GM12878 (cell line): ENCODE results near the gene PRPS2. TPM values are rescaled to one million over a fixed set of nuclear protein-coding genes. Genes with fewer than 3 reads are reported as not detected.

Experiments used
- ATAC-seq: fragments of 200-7000 bp; cut with Tn5 transposase; 3 replicates; pipeline ENCODE4 v1.9.1; 2020; ENCODE audit warnings: mild to moderate bottlenecking, moderate library complexity
- BruUV-seq: library from RNA; stranded (reverse); fragments of 400-500 nt; replicated peaks from 2 replicates; lab custom pipeline; 2021; lab: Mats Ljungman, UMichigan
- CTCF ChIA-PET: fragments of 300-600 bp; sonication (Branson Sonifier 250); formaldehyde crosslinking; extraction: SDS; loops from one replicate; lab custom pipeline; 2021; ENCODE audit warnings: inconsistent platforms; lab: Yijun Ruan, JAX
- POLR2A ChIA-PET: fragments of 350-600 bp; formaldehyde crosslinking; extraction: SDS; loops from one replicate; lab custom pipeline; 2021; ENCODE audit warnings: inconsistent platforms; lab: Charles Lee
- RAD21 ChIA-PET: fragments of 300-600 bp; sonication (Branson Sonifier 250); formaldehyde crosslinking; loops from one replicate; lab custom pipeline; 2023; ENCODE audit warnings: antibody characterized with exemption; ENCODE audit not compliant: unreplicated experiment; lab: Charles Lee
- SMC1A ChIA-PET: fragments of 300-600 bp; sonication (Branson Sonifier 250); formaldehyde crosslinking; loops from one replicate; lab custom pipeline; 2023; ENCODE audit not compliant: unreplicated experiment, uncharacterized antibody; lab: Charles Lee
- DNase-seq: peaks from one replicate; pipeline ENCODE4 v3.0.0-alpha.2; 2011; ENCODE audit warnings: low read depth, low spot score
- FAIRE-seq: peaks from 3 replicates; lab custom pipeline; 2011; peaks lifted over from hg19 to GRCh38; lab: Jason Lieb, UNC
- H2AFZ ChIP-seq: 2 replicates; pipeline ENCODE4 v1.6.0; 2011; ENCODE audit warnings: low read depth, low read length, control low read depth; ENCODE audit not compliant: control insufficient read depth
- H3K27ac ChIP-seq: 2 replicates; pipeline ENCODE4 v1.5.1; 2011; ENCODE audit warnings: control low read depth; ENCODE audit not compliant: control insufficient read depth, insufficient read depth
- H3K27me3 ChIP-seq, 2 experiments: replicated peaks in 1 of 2; 2 replicates each; pipeline versions ENCODE4 v1.6.0 to v1.6.1; 2011; ENCODE audit warnings: low read length in 1 of 2; ENCODE audit not compliant: control insufficient read depth in 2 of 2, insufficient read depth in 2 of 2
- H3K36me3 ChIP-seq, 2 experiments: 2 replicates each; pipeline ENCODE4 v1.5.1; 2011; ENCODE audit warnings: low read length in 1 of 2; ENCODE audit not compliant: control insufficient read depth in 2 of 2, insufficient read depth in 2 of 2
- H3K4me1 ChIP-seq: 2 replicates; pipeline ENCODE4 v1.6.1; 2011; ENCODE audit warnings: mild to moderate bottlenecking, low read length, moderate library complexity, mixed read lengths; ENCODE audit not compliant: control insufficient read depth, insufficient read depth
- H3K4me2 ChIP-seq: 2 replicates; pipeline ENCODE4 v1.6.0; 2011; ENCODE audit warnings: control low read depth; ENCODE audit not compliant: control insufficient read depth, insufficient read depth
- H3K4me3 ChIP-seq: fragments of 200-600 bp; sonication (generic); 2 replicates; pipeline ENCODE4 v1.5.1; 2016
- H3K79me2 ChIP-seq: 2 replicates; pipeline ENCODE4 v1.6.0; 2011; ENCODE audit warnings: low read length; ENCODE audit not compliant: control insufficient read depth, insufficient read depth
- H3K9ac ChIP-seq: 2 replicates; pipeline ENCODE4 v1.8.0; 2011; ENCODE audit warnings: low read length, control low read depth, mixed read lengths; ENCODE audit not compliant: control insufficient read depth, insufficient read depth
- H3K9me3 ChIP-seq: replicated peaks from 3 replicates; pipeline ENCODE4 v1.5.1; 2011; ENCODE audit warnings: mild to moderate bottlenecking, low read length; ENCODE audit not compliant: control insufficient read depth, insufficient read depth
- H4K20me1 ChIP-seq: 2 replicates; pipeline ENCODE4 v1.6.0; 2011; ENCODE audit not compliant: control insufficient read depth, insufficient read depth
- CBX5 ChIP-seq: sonication (generic); IDR thresholded peaks from 2 replicates; pipeline ENCODE4 v1.6.1; 2016; ENCODE audit warnings: low read depth, moderate library complexity, mild to moderate bottlenecking, inconsistent platforms
- ESRRA ChIP-seq: IDR thresholded peaks from 2 replicates; pipeline ENCODE4 v1.6.1; 2012; ENCODE audit warnings: mild to moderate bottlenecking, low read length, improper control_type of control experiment
- FOXK2 ChIP-seq: fragments of 450-650 bp; IDR thresholded peaks from 2 replicates; pipeline ENCODE4 v1.6.1; 2017; ENCODE audit warnings: mild to moderate bottlenecking, moderate library complexity
- KLF5 ChIP-seq: fragments of 450-650 bp; IDR thresholded peaks from 2 replicates; pipeline ENCODE4 v1.6.1; 2014; ENCODE audit warnings: mild to moderate bottlenecking; ENCODE audit not compliant: partially characterized antibody
- MEF2B ChIP-seq: fragments of 450-650 bp; IDR thresholded peaks from 2 replicates; pipeline ENCODE4 v1.6.1; 2018; ENCODE audit warnings: mild to moderate bottlenecking, moderate library complexity; ENCODE audit not compliant: partially characterized antibody, poor library complexity, severe bottlenecking
- NFXL1 ChIP-seq: fragments of 450-650 bp; IDR thresholded peaks from 2 replicates; pipeline ENCODE4 v1.6.1; 2017; ENCODE audit warnings: antibody characterized with exemption, mild to moderate bottlenecking, borderline replicate concordance
- SRF ChIP-seq, 2 experiments: IDR thresholded peaks; 2 replicates each; pipeline ENCODE4 v1.6.1; 2011; ENCODE audit warnings: low read depth in 2 of 2, low read length in 2 of 2, mild to moderate bottlenecking in 1 of 2, moderate library complexity in 1 of 2
- YBX1 ChIP-seq: fragments of 450-650 bp; IDR thresholded peaks from 2 replicates; pipeline ENCODE4 v1.6.1; 2016; ENCODE audit warnings: antibody characterized with exemption
- WGBS: methylation state at CpG from one replicate; pipeline ENCODE4 v1.1.6; 2016; ENCODE audit warnings: low lambda C conversion rate; ENCODE audit not compliant: insufficient replicate concordance, insufficient coverage; ENCODE audit errors: missing lambda C conversion rate; 5-methylcytosine and 5-hydroxymethylcytosine counted together
- in situ Hi-C: fragments of 300-500 bp; cut with MboI; formaldehyde crosslinking; loops from 9 replicates; pipeline ENCODE4 v1.14.3; 2018; ENCODE audit warnings: mixed read lengths
- intact Hi-C: fragments of 100-400 bp; cut with micrococcal nuclease; formaldehyde crosslinking; loops from one replicate; pipeline ENCODE4 v1.14.2; 2022; ENCODE audit not compliant: unreplicated experiment
- polyA plus RNA-seq, 11 experiments: library from polyadenylated mRNA; depleted of rRNA in 4 of 11; unstranded in 6 of 11; stranded (reverse) in 5 of 11; fragments of >200 nt; fragmentation: Nextera tagmentation in 4 of 11; fragmentation: Illumina TruSeq in 1 of 11; extraction: Ambion mirVana in 4 of 11; extraction: Trizol in 1 of 11; gene quantifications; 1 replicate in 1 of 11; 2 replicates in 10 of 11; pipeline versions ENCODE4 v1.2.1 to v1.2.3, GENCODE V29; 2011 to 2016; ENCODE audit warnings: inconsistent platforms in 2 of 11, missing spikeins in 2 of 11, low read depth in 1 of 11
- total RNA-seq, 4 experiments: library from RNA; depleted of rRNA in 3 of 4; stranded (reverse); fragments of >200 nt in 3 of 4; fragmentation: Illumina TruSeq in 1 of 4; extraction: Trizol in 1 of 4; gene quantifications; 2 replicates each; pipeline versions ENCODE4 v1.2.1 to v1.2.3, GENCODE V29; 2013 to 2021
- TF ChIP-seq, protein P1 (sequence below): fragments of 450-650 bp; conservative IDR thresholded peaks from 2 replicates; pipeline ENCODE4 v1.6.1; 2017; ENCODE audit warnings: mild to moderate bottlenecking, moderate library complexity
- TF ChIP-seq, protein P2 (sequence below): IDR thresholded peaks from 2 replicates; pipeline ENCODE4 v1.6.1; 2011; ENCODE audit warnings: borderline replicate concordance, low read depth, mild to moderate bottlenecking, moderate library complexity, mixed read lengths, low read length; ENCODE audit not compliant: insufficient read depth; ENCODE audit errors: extremely low read length
- TF ChIP-seq, protein P3 (sequence below): IDR thresholded peaks from 2 replicates; pipeline ENCODE4 v1.6.1; 2012; ENCODE audit warnings: low read depth, low read length, improper control_type of control experiment
- TF ChIP-seq, protein P4 (sequence below): IDR thresholded peaks from 2 replicates; pipeline ENCODE4 v1.6.1; 2011; ENCODE audit warnings: borderline replicate concordance, low read depth, mild to moderate bottlenecking, moderate library complexity, low read length; ENCODE audit not compliant: insufficient read depth, poor library complexity, severe bottlenecking

Gene PRPS2
- total and polyA plus RNA-seq, 10 of the 15 experiments (the other 5 are each of a cell fraction or from before 2014, with no cell fraction given): 44.1 to 102 (median 58.2) TPM

DNA sequence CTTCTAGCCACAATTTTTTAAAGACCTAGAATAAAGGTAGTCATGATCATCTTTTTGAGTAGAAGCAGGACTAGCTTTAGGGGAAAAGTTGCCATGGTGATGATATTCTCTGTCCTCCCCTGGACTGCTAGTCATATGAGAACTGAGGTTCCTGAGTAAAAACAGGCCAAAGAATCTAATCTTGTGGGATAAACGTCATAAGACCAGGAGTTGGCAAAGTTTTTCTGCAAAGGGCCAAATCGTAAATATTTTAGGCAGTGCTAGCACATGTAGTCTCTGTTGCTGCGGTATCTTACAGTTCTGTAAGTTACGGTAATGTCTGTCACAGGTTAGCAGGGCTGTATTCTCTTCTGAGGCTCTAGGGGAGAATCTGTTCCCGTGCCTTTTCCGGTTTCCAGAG is 3.4 kb downstream of the PRPS2 start:
- ChIA-PET RAD21 (interaction anchor here (0.9 kb wide), 1 partner anchor 20 kb away, joined by 3 read pairs; no protein-coding TSS in a partner anchor), CTCF (interaction anchor here (1.2 to 2.2 kb wide), 7 partner anchors 20 to 106 kb away, joined by 3 to 18 read pairs (median 7); no protein-coding TSS in a partner anchor), SMC1A (interaction anchor here (1.0 to 4.5 kb wide), 4 partner anchors 7 to 23 kb away, joined by 4 to 27 read pairs (median 6); no protein-coding TSS in a partner anchor), POLR2A (interaction anchor here (0.7 kb wide), 1 partner anchor 98 kb away, joined by 3 read pairs; no protein-coding TSS in a partner anchor)
- intact Hi-C loops (no loop called here), in situ Hi-C loops (no loop called here)
- DNase-seq (no peak), FAIRE-seq (no peak), ATAC-seq (no peak)
- no peak overlapping the region for H3K9ac ChIP-seq
- no peaks in the 10 kb centered on the region for H3K27me3 ChIP-seq
- TF ChIP-seq, protein P1, sequence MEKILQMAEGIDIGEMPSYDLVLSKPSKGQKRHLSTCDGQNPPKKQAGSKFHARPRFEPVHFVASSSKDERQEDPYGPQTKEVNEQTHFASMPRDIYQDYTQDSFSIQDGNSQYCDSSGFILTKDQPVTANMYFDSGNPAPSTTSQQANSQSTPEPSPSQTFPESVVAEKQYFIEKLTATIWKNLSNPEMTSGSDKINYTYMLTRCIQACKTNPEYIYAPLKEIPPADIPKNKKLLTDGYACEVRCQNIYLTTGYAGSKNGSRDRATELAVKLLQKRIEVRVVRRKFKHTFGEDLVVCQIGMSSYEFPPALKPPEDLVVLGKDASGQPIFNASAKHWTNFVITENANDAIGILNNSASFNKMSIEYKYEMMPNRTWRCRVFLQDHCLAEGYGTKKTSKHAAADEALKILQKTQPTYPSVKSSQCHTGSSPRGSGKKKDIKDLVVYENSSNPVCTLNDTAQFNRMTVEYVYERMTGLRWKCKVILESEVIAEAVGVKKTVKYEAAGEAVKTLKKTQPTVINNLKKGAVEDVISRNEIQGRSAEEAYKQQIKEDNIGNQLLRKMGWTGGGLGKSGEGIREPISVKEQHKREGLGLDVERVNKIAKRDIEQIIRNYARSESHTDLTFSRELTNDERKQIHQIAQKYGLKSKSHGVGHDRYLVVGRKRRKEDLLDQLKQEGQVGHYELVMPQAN: no peak
- no peak for TF ChIP-seq SRF (IDR thresholded peaks at IDR 0.05; ENCODE audit: low read depth in 2 of 2, low read length in 2 of 2)
- TF ChIP-seq, protein P2, sequence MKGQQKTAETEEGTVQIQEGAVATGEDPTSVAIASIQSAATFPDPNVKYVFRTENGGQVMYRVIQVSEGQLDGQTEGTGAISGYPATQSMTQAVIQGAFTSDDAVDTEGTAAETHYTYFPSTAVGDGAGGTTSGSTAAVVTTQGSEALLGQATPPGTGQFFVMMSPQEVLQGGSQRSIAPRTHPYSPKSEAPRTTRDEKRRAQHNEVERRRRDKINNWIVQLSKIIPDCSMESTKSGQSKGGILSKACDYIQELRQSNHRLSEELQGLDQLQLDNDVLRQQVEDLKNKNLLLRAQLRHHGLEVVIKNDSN: no peak
- TF ChIP-seq NFXL1: no peak
- TF ChIP-seq, protein P3, sequence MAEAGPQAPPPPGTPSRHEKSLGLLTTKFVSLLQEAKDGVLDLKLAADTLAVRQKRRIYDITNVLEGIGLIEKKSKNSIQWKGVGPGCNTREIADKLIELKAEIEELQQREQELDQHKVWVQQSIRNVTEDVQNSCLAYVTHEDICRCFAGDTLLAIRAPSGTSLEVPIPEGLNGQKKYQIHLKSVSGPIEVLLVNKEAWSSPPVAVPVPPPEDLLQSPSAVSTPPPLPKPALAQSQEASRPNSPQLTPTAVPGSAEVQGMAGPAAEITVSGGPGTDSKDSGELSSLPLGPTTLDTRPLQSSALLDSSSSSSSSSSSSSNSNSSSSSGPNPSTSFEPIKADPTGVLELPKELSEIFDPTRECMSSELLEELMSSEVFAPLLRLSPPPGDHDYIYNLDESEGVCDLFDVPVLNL: no peak
- TF ChIP-seq FOXK2: no peak
- no peak for TF ChIP-seq KLF5
- TF ChIP-seq, protein P4, sequence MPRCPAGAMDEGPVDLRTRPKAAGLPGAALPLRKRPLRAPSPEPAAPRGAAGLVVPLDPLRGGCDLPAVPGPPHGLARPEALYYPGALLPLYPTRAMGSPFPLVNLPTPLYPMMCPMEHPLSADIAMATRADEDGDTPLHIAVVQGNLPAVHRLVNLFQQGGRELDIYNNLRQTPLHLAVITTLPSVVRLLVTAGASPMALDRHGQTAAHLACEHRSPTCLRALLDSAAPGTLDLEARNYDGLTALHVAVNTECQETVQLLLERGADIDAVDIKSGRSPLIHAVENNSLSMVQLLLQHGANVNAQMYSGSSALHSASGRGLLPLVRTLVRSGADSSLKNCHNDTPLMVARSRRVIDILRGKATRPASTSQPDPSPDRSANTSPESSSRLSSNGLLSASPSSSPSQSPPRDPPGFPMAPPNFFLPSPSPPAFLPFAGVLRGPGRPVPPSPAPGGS: no peak
- no peak for TF ChIP-seq YBX1
- no peak for TF ChIP-seq MEF2B
- TF ChIP-seq CBX5: no peak
- TF ChIP-seq ESRRA: no peak
- no peaks in the 10 kb centered on the region for H3K4me1 ChIP-seq
- H3K36me3 ChIP-seq: no peaks in the 10 kb centered on the region; a peak in 1 of 4 replicates
- no peak overlapping the region for H2AFZ ChIP-seq
- H3K27ac ChIP-seq: no peak overlapping the region
- WGBS: 68% methylated on average over 6 of the region's 6 CpGs
- peaks cover 25% of the 10 kb centered on the region for H3K79me2 ChIP-seq
- H3K4me2 ChIP-seq: no peak overlapping the region
- H4K20me1 ChIP-seq: no peaks in the 10 kb centered on the region
- H3K4me3 ChIP-seq: no peak overlapping the region
- H3K9me3 ChIP-seq: no peaks in the 10 kb centered on the region; the same call in 2 of the 3 replicates
- BruUV-seq: no TSS peak
